H1 (cell line): ENCODE measurements around the gene RIPOR2. TPM values are rescaled to one million over a fixed set of nuclear protein-coding genes. Genes with fewer than 3 reads are reported as not detected.

Experiments
- CTCF ChIA-PET: fragments of 300-600 bp; sonication (Branson Sonifier 250); formaldehyde crosslinking; loops from one replicate; lab custom pipeline; 2021; ENCODE audit not compliant: partially characterized antibody; lab: Charles Lee
- POLR2A ChIA-PET: fragments of 300-600 bp; sonication (Branson Sonifier 250); formaldehyde crosslinking; loops from one replicate; lab custom pipeline; 2021; ENCODE audit warnings: inconsistent platforms; ENCODE audit not compliant: partially characterized antibody; lab: Charles Lee
- DNase-seq, 2 experiments: peaks; one replicate each; pipeline versions ENCODE4 v3.0.0 to v3.0.0-alpha.2; 2010 to 2022; ENCODE audit warnings: low spot score in 2 of 2, low read depth in 1 of 2, mixed read lengths in 1 of 2
- FAIRE-seq: peaks from 2 replicates; lab custom pipeline; 2011; peaks lifted over from hg19 to GRCh38; lab: Jason Lieb, UNC
- H2AFZ ChIP-seq: 2 replicates; pipeline ENCODE4 v1.8.1; 2012; ENCODE audit warnings: low read length, inconsistent platforms
- H2AK5ac ChIP-seq: 2 replicates; pipeline ENCODE4 v1.6.1; 2013; ENCODE audit warnings: low read depth, low read length
- H2BK120ac ChIP-seq: replicated peaks from 2 replicates; pipeline ENCODE3; 2013; ENCODE audit warnings: low read depth, low read length, inconsistent platforms
- H2BK12ac ChIP-seq: 2 replicates; pipeline ENCODE4 v1.6.1; 2013; ENCODE audit warnings: low read depth, low read length
- H2BK15ac ChIP-seq: 2 replicates; pipeline ENCODE4 v1.6.1; 2013; ENCODE audit warnings: low read length
- H2BK20ac ChIP-seq: 2 replicates; pipeline ENCODE4 v1.6.1; 2013; ENCODE audit warnings: low read length
- H2BK5ac ChIP-seq: 2 replicates; pipeline ENCODE4 v1.6.1; 2013; ENCODE audit warnings: low read depth, low read length
- H3K14ac ChIP-seq: 2 replicates; pipeline ENCODE4 v1.6.1; 2013; ENCODE audit warnings: inconsistent platforms; ENCODE audit not compliant: insufficient read length
- H3K18ac ChIP-seq: 2 replicates; pipeline ENCODE4 v1.6.1; 2013; ENCODE audit warnings: low read length; ENCODE audit errors: extremely low read depth
- H3K23ac ChIP-seq: 2 replicates; pipeline ENCODE4 v1.6.1; 2013; ENCODE audit warnings: inconsistent platforms; ENCODE audit not compliant: insufficient read length
- H3K23me2 ChIP-seq: 2 replicates; pipeline ENCODE4 v1.6.1; 2013; ENCODE audit warnings: low read depth, low read length
- H3K27ac ChIP-seq: 2 replicates; pipeline ENCODE4 v1.6.1; 2011; ENCODE audit warnings: low read depth, low read length, inconsistent platforms
- H3K27me3 ChIP-seq, 4 experiments: replicated peaks in 1 of 4; 1 replicate in 1 of 4; 2 replicates in 3 of 4; pipeline versions ENCODE4 v1.6.1 to v1.8.1; 2011 to 2013; ENCODE audit warnings: low read length in 3 of 4, mild to moderate bottlenecking in 3 of 4, inconsistent platforms in 2 of 4, mixed read lengths in 2 of 4, moderate library complexity in 1 of 4; ENCODE audit not compliant: control insufficient read depth in 3 of 4, insufficient read depth in 3 of 4; ENCODE audit errors: extremely low read depth in 1 of 4
- H3K36me3 ChIP-seq, 4 experiments: 2 replicates each; pipeline versions ENCODE4 v1.6.1 to v1.8.1; 2011 to 2013; ENCODE audit warnings: mild to moderate bottlenecking in 4 of 4, low read length in 3 of 4, moderate library complexity in 2 of 4, control low read depth in 1 of 4, inconsistent platforms in 1 of 4; ENCODE audit not compliant: insufficient read depth in 4 of 4, control insufficient read depth in 2 of 4
- H3K4ac ChIP-seq: replicated peaks from 2 replicates; pipeline ENCODE3; 2013; ENCODE audit warnings: low read length, low read depth, mixed read lengths, inconsistent platforms; ENCODE audit not compliant: insufficient read length
- H3K4me1 ChIP-seq, 4 experiments: replicated peaks in 1 of 4; 1 replicate in 1 of 4; 2 replicates in 3 of 4; pipeline versions ENCODE4 v1.6.1 to v1.8.1; 2011 to 2013; ENCODE audit warnings: low read length in 3 of 4, inconsistent platforms in 2 of 4, mixed read lengths in 1 of 4; ENCODE audit not compliant: insufficient read depth in 4 of 4, control insufficient read depth in 3 of 4
- H3K4me2 ChIP-seq, 2 experiments: 2 replicates each; pipeline versions ENCODE4 v1.6.1 to v1.8.1; 2011 to 2013; ENCODE audit warnings: low read depth in 2 of 2, low read length in 2 of 2, control low read depth in 1 of 2, inconsistent platforms in 1 of 2, mild to moderate bottlenecking in 1 of 2; ENCODE audit not compliant: insufficient read depth in 1 of 2
- H3K4me3 ChIP-seq, 4 experiments: fragments of 200-600, 300-600 bp in 1 of 4; sonication (generic), shearing (Covaris generic), sonication (Bioruptor Twin) in 1 of 4; 2 replicates each; pipeline versions ENCODE4 v1.5.1 to v1.8.1; 2011 to 2016; ENCODE audit warnings: low read length in 4 of 4, low read depth in 3 of 4, control low read depth in 2 of 4, inconsistent platforms in 2 of 4, mild to moderate bottlenecking in 2 of 4, mixed read lengths in 1 of 4, moderate library complexity in 1 of 4; ENCODE audit not compliant: insufficient read depth in 2 of 4; ENCODE audit errors: extremely low read depth in 1 of 4
- H3K56ac ChIP-seq: replicated peaks from 2 replicates; pipeline ENCODE3; 2013; ENCODE audit warnings: low read depth, mild to moderate bottlenecking, mixed read lengths, low read length, inconsistent platforms; ENCODE audit not compliant: insufficient read length
- H3K79me1 ChIP-seq: 2 replicates; pipeline ENCODE4 v1.6.1; 2013; ENCODE audit warnings: low read depth, low read length, control low read depth
- H3K79me2 ChIP-seq, 2 experiments: 2 replicates each; pipeline versions ENCODE4 v1.6.1 to v1.8.1; 2012 to 2013; ENCODE audit warnings: low read length in 2 of 2, mild to moderate bottlenecking in 2 of 2, inconsistent platforms in 1 of 2; ENCODE audit not compliant: insufficient read depth in 2 of 2, control insufficient read depth in 1 of 2
- H3K9ac ChIP-seq, 4 experiments: replicated peaks in 1 of 4; 1 replicate in 1 of 4; 2 replicates in 3 of 4; pipeline versions ENCODE4 v1.6.1 to v1.8.1; 2011 to 2013; ENCODE audit warnings: low read depth in 3 of 4, low read length in 3 of 4, control low read depth in 2 of 4, mild to moderate bottlenecking in 2 of 4, moderate library complexity in 2 of 4, inconsistent platforms in 1 of 4; ENCODE audit errors: extremely low read depth in 1 of 4
- H3K9me3 ChIP-seq, 2 experiments: 2 replicates each; pipeline versions ENCODE4 v1.6.1 to v1.8.1; 2012 to 2013; ENCODE audit warnings: mild to moderate bottlenecking in 2 of 2, moderate library complexity in 2 of 2, control low read depth in 1 of 2, inconsistent platforms in 1 of 2, low read depth in 1 of 2, low read length in 1 of 2, mixed read lengths in 1 of 2; ENCODE audit not compliant: insufficient read depth in 2 of 2
- H4K20me1 ChIP-seq, 2 experiments: replicated peaks in 1 of 2; 2 replicates each; pipeline versions ENCODE3 to v1.8.1; 2011 to 2013; ENCODE audit warnings: inconsistent platforms in 2 of 2, low read length in 2 of 2, mild to moderate bottlenecking in 1 of 2; ENCODE audit not compliant: insufficient read depth in 2 of 2, control insufficient read depth in 1 of 2
- H4K5ac ChIP-seq: 2 replicates; pipeline ENCODE4 v1.6.1; 2013; ENCODE audit warnings: low read length, low read depth, mixed read lengths, inconsistent platforms; ENCODE audit not compliant: insufficient read length
- H4K8ac ChIP-seq: 2 replicates; pipeline ENCODE4 v1.8.0; 2013; ENCODE audit warnings: mild to moderate bottlenecking, moderate library complexity, low read length, inconsistent platforms; ENCODE audit not compliant: insufficient read depth; ENCODE audit errors: extremely low read depth
- H4K91ac ChIP-seq: replicated peaks from 2 replicates; pipeline ENCODE3; 2013; ENCODE audit warnings: low read length, mixed read lengths, inconsistent platforms; ENCODE audit not compliant: insufficient read length
- EZH2 ChIP-seq: fragments of 200-600 bp; sonication (generic); IDR thresholded peaks from 2 replicates; pipeline ENCODE4 v1.7.1; 2012; ENCODE audit warnings: low read depth, mild to moderate bottlenecking, moderate library complexity, low read length, inconsistent platforms; ENCODE audit not compliant: severe bottlenecking
- FOSL1 ChIP-seq: IDR thresholded peaks from 2 replicates; pipeline ENCODE4 v1.6.1; 2011; ENCODE audit warnings: mild to moderate bottlenecking, low read depth, low read length, moderate library complexity; ENCODE audit not compliant: insufficient read depth
- JUND ChIP-seq: IDR thresholded peaks from 2 replicates; pipeline ENCODE4 v1.6.1; 2011; ENCODE audit warnings: mild to moderate bottlenecking, improper control_type of control experiment, low read length
- KDM4A ChIP-seq: IDR thresholded peaks from one replicate; pipeline ENCODE4 v1.7.1; 2012; ENCODE audit warnings: low read depth, mild to moderate bottlenecking, moderate library complexity, low read length, inconsistent platforms; ENCODE audit not compliant: severe bottlenecking
- SAP30 ChIP-seq: fragments of 300-600 bp; sonication (generic); IDR thresholded peaks from 2 replicates; pipeline ENCODE4 v1.7.1; 2012; ENCODE audit warnings: low read length, moderate library complexity, mild to moderate bottlenecking, inconsistent platforms; ENCODE audit not compliant: insufficient read depth, insufficient replicate concordance
- SIRT6 ChIP-seq: IDR thresholded peaks from one replicate; pipeline ENCODE4 v1.7.1; 2012; ENCODE audit warnings: low read length, inconsistent platforms
- SP1 ChIP-seq: IDR thresholded peaks from 2 replicates; pipeline ENCODE4 v1.6.1; 2011; ENCODE audit warnings: low read depth, low read length
- TCF12 ChIP-seq: IDR thresholded peaks from 2 replicates; pipeline ENCODE4 v1.6.1; 2011; ENCODE audit warnings: low read depth, mild to moderate bottlenecking, low read length
- WGBS, 2 experiments: shearing (Covaris generic) in 1 of 2; methylation state at CpG; one replicate each; pipeline versions ENCODE4 v1.1.6 to v1.1.7; 2013 to 2015; ENCODE audit warnings: low lambda C conversion rate in 2 of 2, mixed read lengths in 2 of 2, inconsistent platforms in 1 of 2, low coverage in 1 of 2, missing lambda C conversion rate in 1 of 2; ENCODE audit not compliant: insufficient replicate concordance in 2 of 2, insufficient coverage in 1 of 2, insufficient read length in 1 of 2; ENCODE audit errors: extremely low coverage in 1 of 2, missing lambda C conversion rate in 1 of 2; 5-methylcytosine and 5-hydroxymethylcytosine counted together
- polyA plus RNA-seq, 7 experiments: library from polyadenylated mRNA; depleted of rRNA in 3 of 7; stranded (reverse) in 5 of 7; unstranded in 2 of 7; fragments of >200 nt in 5 of 7; fragments of 200-250 nt in 2 of 7; gene quantifications; 1 replicate in 5 of 7; 2 replicates in 1 of 7; 4 replicates in 1 of 7; pipeline versions ENCODE4 v1.2.1 to v1.2.3, GENCODE V29; 2011 to 2013; ENCODE audit warnings: missing spikeins in 2 of 7, mixed read lengths in 2 of 7
- total RNA-seq: library from RNA; stranded (reverse); fragmentation: NEBNext Ultra II Directional; extraction: Animal tissue kit (Norgen Biotek cat#: 25700); gene quantifications from 2 replicates; pipeline ENCODE4 v1.2.1, GENCODE V29; 2021

The RIPOR2 gene
- total and polyA plus RNA-seq, 2 of the 8 experiments (the other 6 are each of a cell fraction or from before 2014, with no cell fraction given), result 16.7 to 45.6 TPM

DNA sequence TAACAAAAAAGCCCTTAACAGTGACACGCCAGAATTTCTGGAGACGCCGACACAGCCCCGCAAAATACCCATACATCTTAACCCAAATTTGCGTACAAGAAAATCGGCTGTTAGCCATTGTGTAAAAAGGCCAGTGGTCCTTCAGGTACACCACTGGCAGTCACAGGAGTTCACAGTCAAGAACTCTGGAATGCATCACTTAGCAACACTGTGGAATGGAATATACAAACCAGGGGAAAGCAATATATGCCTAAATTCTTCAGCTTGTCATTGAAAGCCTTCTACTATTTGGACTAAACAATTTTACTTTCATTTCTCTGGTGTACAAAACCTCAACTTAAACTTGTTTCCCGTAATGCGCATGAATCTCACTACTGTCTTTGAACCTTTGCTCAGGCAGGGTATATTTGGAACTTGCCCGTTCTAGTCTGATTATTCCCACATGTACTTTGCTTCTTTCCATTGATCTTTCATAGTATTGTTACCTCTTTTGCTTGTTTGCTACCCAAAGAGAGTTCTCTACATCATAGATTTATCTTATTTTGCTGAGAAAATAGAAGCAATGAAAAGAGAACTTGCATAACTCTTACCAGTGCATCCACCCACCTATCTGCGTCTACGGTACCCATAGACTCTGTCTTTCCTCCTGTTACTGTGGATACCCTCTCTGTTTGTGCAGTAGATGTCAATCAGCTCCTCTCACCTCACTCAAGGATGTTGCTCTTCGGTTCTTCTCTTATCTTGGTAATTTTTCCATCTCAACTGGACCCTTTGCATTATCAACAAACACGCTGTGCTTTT lies 136.8 kb downstream of the RIPOR2 start, which contains the start of gene ARMH2:
Gene ARMH2, minus strand, starts transcription at position 178 of the 801 bp plus-strand sequence. Its CDS starts 60 bp downstream, at position 118.
- H3K36me3 ChIP-seq, result no peaks in the 10 kb centered on the region
- H3K4me1 ChIP-seq, result peaks cover 0 to 5% (median 0%) of the 10 kb centered on the region in 4 experiments; a peak in 2 of 7 replicates
- no peak within 1 kb of the TSS for H4K8ac ChIP-seq
- H4K20me1 ChIP-seq, result no peaks in the 10 kb centered on the region
- no peaks in the 10 kb centered on the region for H3K79me2 ChIP-seq
- H3K23me2 ChIP-seq, result no peaks in the 10 kb centered on the region
- no peak within 1 kb of the TSS for H3K27ac ChIP-seq
- H3K18ac ChIP-seq, result no peak within 1 kb of the TSS
- H3K27me3 ChIP-seq, result no peaks in the 10 kb centered on the region
- H3K9ac ChIP-seq, result no peak within 1 kb of the TSS
- no peak within 1 kb of the TSS for H2BK15ac ChIP-seq
- FAIRE-seq (no peak), DNase-seq (no peak)
- POLR2A ChIA-PET, result interaction anchor here (1.8 kb wide), 1 partner anchor 13 kb away, joined by 6 read pairs; no protein-coding TSS in a partner anchor
- CTCF ChIA-PET, result interaction anchor here (0.7 to 1.9 kb wide), 6 partner anchors 12 to 271 kb away, joined by 3 to 5 read pairs (median 3); no protein-coding TSS in a partner anchor
- no peak within 1 kb of the TSS for H2BK12ac ChIP-seq
- no peak within 1 kb of the TSS for H4K91ac ChIP-seq
- no peak within 1 kb of the TSS for H3K4me2 ChIP-seq
- no peak within 1 kb of the TSS for H3K14ac ChIP-seq
- no peak within 1 kb of the TSS for H2BK120ac ChIP-seq
- no peak within 1 kb of the TSS for H3K56ac ChIP-seq
- H3K79me1 ChIP-seq, result no peaks in the 10 kb centered on the region
- no peak within 1 kb of the TSS for H2AK5ac ChIP-seq
- no peak within 1 kb of the TSS for H3K4me3 ChIP-seq
- H4K5ac ChIP-seq, result no peak within 1 kb of the TSS
- WGBS, 2 experiments, result 93% methylated on average over 13 of the region's 13 CpGs; no CpG with 5 or more reads in 1 of the 2 experiments
- no peak within 1 kb of the TSS; the same call in 1 of the 2 replicates for H2BK20ac ChIP-seq
- no peak within 1 kb of the TSS for H3K4ac ChIP-seq
- H2AFZ ChIP-seq, result no peak within 1 kb of the TSS
- no peaks in the 10 kb centered on the region for H3K9me3 ChIP-seq
- H3K23ac ChIP-seq, result no peak within 1 kb of the TSS
- H2BK5ac ChIP-seq, result no peak within 1 kb of the TSS
- no peak for TF ChIP-seq SIRT6
- TF ChIP-seq SP1, result no peak
- TF ChIP-seq EZH2, result no peak
- no peak for TF ChIP-seq SAP30
- no peak for TF ChIP-seq TCF12
- TF ChIP-seq KDM4A, result no peak
- no peak for TF ChIP-seq FOSL1
- TF ChIP-seq JUND, result no peak
